ENCODE measurements around the gene ATP6V1G2.

- TF ChIP-seq EZH2 (IDR thresholded peaks at IDR 0.05; ENCODE audit: low read length): no peak
- no peak for TF ChIP-seq CTCF (optimal IDR thresholded peaks at IDR 0.05 in 1 of 3, IDR thresholded peaks at IDR 0.05 in 1 of 3, conservative IDR thresholded peaks at IDR 0.05 in 1 of 3; ENCODE audit: extremely low read depth in 1 of 3, insufficient read depth in 2 of 3, low read length in 3 of 3)
Observed at GRCh38 chr6:31525932-31526591, 20.3 kb downstream of the ATP6V1G2 start.
